Activated T-helper 1 cell treated with anti-CD3 and anti-CD28 coated beads, Interleukin-12 subunit alpha, Interleukin-12 subunit beta, Interleukin-2, Interleukin-4 antibody, amounts not matched to agents 30 ng/mL and 10 ng/mL and 1 ng/mL, durations not matched to agents 14 hours and 24 hours and 36 hours (primary cell): Measurements from ENCODE around the gene ULBP3. TPM values are rescaled to one million over a fixed set of nuclear protein-coding genes. Genes with fewer than 3 reads are reported as not detected.
"Not testable (repeated sequence)": the region's sequence is repeated elsewhere in the genome, so short reads cannot be mapped to it uniquely, and the experiment has no call there.

Experiments used
- DNase-seq: peaks from one replicate; pipeline ENCODE4 v3.0.0; 2021; ENCODE audit warnings: low spot score
- H3K27ac Mint-ChIP-seq: one replicate; pipeline ENCODE4 v1.8.0; 2021; ENCODE audit warnings: mild to moderate bottlenecking, mixed read lengths
- H3K27me3 Mint-ChIP-seq: one replicate; pipeline ENCODE4 v1.8.0; 2022; ENCODE audit warnings: mild to moderate bottlenecking, moderate library complexity, mixed read lengths; ENCODE audit not compliant: insufficient read depth
- H3K36me3 Mint-ChIP-seq: one replicate; pipeline ENCODE4 v1.8.0; 2021; ENCODE audit warnings: low read depth, mixed read lengths
- H3K4me1 Mint-ChIP-seq: one replicate; pipeline ENCODE4 v1.8.0; 2021; ENCODE audit warnings: low read depth, mixed read lengths
- H3K4me3 Mint-ChIP-seq: one replicate; pipeline ENCODE4 v1.8.0; 2021; ENCODE audit warnings: mild to moderate bottlenecking, moderate library complexity, mixed read lengths
- H3K9me3 Mint-ChIP-seq: one replicate; pipeline ENCODE4 v1.8.0; 2021; ENCODE audit warnings: mixed read lengths
- intact Hi-C: fragments of 100-400 bp; cut with micrococcal nuclease; formaldehyde crosslinking; loops from one replicate; pipeline ENCODE4 v1.15.1; 2024
- total RNA-seq: library from RNA; stranded (reverse); gene quantifications from 2 replicates; pipeline ENCODE4 v1.2.3, GENCODE V29; 2022

Gene ULBP3
- total RNA-seq, 1 donor from 2014 or later = not detected

DNA sequence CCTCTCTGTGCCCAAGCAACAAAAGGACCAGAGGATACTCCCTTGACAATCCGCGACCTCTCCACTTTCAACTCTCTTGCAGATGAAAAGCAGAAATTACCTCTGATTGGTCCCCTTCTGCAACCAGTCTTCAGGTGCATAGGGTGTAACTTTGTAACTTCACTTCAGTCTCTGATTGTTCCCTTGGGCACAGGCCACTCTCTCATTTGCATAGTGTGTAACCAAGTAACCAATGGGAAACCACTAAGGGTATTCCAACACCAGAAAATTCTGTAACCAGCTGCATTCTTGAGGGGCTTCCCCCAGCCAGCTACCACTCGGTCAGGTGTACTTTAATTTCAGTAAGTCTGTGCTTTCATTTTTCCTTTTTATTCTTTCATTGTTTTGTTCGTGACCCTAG is 39.2 kb downstream of the ULBP3 start:
- peaks cover 18% of the 10 kb centered on the region for H3K4me1 Mint-ChIP-seq
- H3K27ac Mint-ChIP-seq = no peak overlapping the region
- no peak overlapping the region for H3K4me3 Mint-ChIP-seq
- H3K36me3 Mint-ChIP-seq = no peaks in the 10 kb centered on the region
- peaks cover 67% of the 10 kb centered on the region for H3K27me3 Mint-ChIP-seq
- H3K9me3 Mint-ChIP-seq = no peaks in the 10 kb centered on the region
- intact Hi-C loops = no loop called here
- DNase-seq = no peak

DNA sequence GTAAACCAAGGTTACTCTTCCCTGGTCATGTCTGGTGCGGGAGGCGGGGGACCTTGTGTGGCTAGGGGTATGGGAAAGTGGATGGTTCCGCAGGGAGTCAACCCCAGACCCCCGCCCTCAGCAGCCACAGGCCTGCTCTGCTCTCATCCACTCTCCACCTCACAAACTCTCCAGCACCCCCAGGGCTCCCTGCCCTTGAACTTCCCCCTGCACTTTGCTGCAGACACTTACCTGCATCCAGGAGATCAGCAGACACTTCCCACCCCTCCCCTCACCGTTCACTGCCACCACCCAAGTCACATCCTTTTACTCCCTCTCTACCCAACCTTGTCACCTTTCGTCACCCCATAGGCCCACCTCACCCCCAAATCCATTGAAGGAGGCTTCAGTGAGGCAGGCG is 39.6 kb downstream of the ULBP3 start:
- intact Hi-C loops = no loop called here
- Mint-ChIP-seq H3K4me3 (no peak overlapping the region), H3K9me3 (no peaks in the 10 kb centered on the region), H3K27ac (no peak overlapping the region), H3K4me1 (peaks cover 18% of the 10 kb centered on the region), H3K27me3 (peaks cover 67% of the 10 kb centered on the region), H3K36me3 (no peaks in the 10 kb centered on the region)
- DNase-seq = no peak

DNA sequence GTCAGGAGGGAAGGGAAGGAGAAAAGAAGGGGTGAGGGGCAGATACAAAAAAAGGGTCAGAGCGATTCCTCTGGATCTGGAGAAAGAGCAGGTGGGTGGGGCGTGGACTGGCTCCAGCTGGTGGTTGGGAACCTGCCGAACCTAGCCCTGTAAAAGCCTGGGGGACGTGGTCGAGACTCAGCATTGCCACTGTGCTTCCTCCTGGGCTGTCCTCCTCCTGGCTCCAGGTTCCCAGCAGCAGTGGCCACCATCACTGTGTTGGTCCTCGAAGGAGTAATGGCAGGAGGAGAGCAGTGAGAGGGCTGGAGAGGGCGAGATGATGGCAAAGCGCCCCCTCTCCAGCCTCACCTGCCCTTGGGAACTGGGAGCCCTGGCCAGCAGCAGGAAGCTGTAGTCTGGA is 40.1 kb downstream of the ULBP3 start:
- intact Hi-C loops = no loop called here
- Mint-ChIP-seq H3K4me1 (peaks cover 18% of the 10 kb centered on the region), H3K27ac (no peak overlapping the region), H3K9me3 (no peaks in the 10 kb centered on the region), H3K36me3 (no peaks in the 10 kb centered on the region), H3K27me3 (peaks cover 67% of the 10 kb centered on the region), H3K4me3 (no peak overlapping the region)
- DNase-seq = no peak

DNA sequence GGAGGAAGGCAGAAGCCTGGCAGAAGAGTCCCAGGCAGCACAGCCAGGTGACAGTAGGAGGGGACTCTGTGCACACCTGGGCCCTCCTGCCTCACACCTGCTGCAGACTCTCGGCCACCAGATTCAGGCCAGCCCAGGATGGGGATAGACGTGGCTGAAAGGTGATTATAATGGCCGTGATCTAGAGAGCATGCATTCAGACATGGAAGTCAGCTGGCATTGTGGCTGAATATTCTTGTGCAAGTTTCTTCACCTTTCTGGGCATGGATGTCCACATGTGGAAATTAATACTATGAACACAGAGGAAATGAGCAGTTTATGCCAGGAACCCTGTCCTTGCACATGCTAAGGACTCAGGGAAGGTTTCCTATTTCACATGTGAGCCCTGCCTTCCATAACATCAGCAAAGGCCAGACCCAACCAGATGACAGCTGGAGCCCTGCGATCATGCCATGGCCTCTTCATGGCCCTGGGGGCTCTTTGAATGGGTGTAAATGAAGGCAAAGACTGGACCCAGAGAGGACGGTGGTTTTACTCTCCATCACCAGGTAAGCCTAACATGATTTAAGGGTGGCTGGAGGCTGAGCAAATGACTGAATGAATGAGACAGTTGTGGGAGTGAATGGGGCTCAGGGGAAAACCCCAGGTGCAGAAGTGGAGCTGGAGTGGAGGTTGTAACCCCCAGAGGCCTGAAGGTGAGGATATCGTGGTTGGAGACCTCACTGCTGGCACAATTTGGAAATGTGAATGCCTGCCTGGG is 40.9 kb downstream of the ULBP3 start:
- H3K27me3 Mint-ChIP-seq = peaks cover 63% of the 10 kb centered on the region
- H3K4me1 Mint-ChIP-seq = peaks cover 18% of the 10 kb centered on the region

DNA sequence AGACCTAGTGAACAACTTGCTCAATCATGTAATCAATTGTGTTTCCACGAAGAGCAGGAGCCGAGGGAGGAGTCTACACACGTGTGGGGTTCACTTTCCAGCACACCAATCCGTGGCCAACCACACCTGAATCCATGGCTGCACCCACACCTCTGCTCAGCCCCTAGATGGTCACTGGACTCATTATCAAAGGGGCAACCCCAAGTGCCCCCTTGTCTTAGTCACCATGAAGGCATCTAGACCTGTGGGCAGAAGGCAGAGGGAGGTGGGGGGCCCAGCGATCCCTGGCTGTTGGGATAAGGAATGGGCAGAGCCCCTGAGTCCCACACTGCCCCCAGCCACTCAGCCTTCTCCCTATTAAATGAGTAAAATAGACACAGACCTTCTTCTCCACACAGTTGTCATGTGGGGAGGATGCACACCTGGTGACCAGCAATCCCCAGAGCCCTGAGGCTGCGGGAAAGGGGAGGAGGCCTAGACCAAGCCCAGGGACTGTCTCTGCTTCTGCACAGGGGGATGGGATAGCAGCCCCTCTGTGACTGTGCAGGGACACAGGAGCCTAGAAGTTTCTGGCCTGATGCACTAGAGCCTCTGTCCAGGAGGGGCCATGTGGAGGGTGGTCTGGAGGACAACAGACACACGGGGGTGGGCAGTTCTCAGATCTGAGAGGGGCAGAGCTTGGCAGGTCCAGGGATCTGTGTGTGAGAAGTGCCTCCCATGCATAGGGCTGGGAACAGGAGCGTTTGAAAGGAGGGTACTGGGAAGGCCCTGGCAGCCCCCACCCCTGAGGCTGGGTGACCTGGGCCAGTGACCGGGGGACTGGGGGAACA is 41.7 kb downstream of the ULBP3 start:
- H3K9me3 Mint-ChIP-seq = no peaks in the 10 kb centered on the region
- no peak overlapping the region for H3K27ac Mint-ChIP-seq
- DNase-seq = no peak
- intact Hi-C loops = no loop called here
- H3K27me3 Mint-ChIP-seq = peaks cover 57% of the 10 kb centered on the region
- peaks cover 18% of the 10 kb centered on the region for H3K4me1 Mint-ChIP-seq
- no peak overlapping the region for H3K4me3 Mint-ChIP-seq
- no peaks in the 10 kb centered on the region for H3K36me3 Mint-ChIP-seq

More for the DNA sequence above, 40.9 kb downstream of the ULBP3 start:
- Mint-ChIP-seq H3K27ac (no peak overlapping the region), H3K9me3 (no peaks in the 10 kb centered on the region), H3K36me3 (no peaks in the 10 kb centered on the region), H3K4me3 (no peak overlapping the region)
- DNase-seq = no peak
- intact Hi-C loops = no loop called here

DNA sequence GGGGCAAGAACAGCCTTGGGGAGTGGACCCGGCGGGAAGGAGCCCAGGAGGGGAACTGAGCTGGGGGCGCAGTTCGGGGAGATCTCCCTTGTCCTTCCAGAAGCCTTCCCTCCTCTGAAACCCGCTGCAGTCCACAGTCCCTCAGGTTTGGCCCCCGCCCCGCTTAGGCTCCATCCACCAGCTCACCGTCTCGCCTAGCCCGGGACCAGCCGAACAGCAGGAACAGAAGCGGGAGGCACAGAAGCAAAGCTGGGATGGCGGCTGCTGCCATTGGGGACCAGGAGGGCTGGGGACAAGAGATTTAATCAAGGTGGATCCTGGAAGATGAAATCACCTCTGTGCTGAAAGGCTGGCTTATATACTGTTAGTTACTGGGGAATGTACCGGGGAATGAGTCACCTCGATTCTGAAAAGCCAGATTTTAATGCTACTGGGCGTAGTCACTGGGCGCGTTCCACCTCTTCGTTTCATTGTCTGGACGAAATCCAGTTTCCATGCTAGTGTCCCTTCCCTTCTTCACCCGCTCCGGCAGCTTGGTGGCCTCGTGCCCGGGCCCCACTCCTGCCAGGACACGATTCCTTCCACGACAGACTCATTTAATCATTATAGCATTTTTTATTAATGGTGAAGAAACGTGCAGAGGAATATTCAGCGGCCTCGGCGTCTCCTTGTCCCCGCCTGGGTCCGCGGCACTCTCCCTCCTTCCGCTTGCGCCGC is 43.6 kb downstream of the ULBP3 start, which contains the start of gene RAET1L:
Gene RAET1L (minus strand): TSS at position 332 of the 717 bp plus-strand sequence. CDS start 61 bp downstream, at position 271.
- Mint-ChIP-seq H3K27me3 (peaks cover 63% of the 10 kb centered on the region), H3K9me3 (no peaks in the 10 kb centered on the region), H3K27ac (no peak within 1 kb of the TSS), H3K36me3 (no peaks in the 10 kb centered on the region), H3K4me1 (peaks cover 18% of the 10 kb centered on the region), H3K4me3 (no peak within 1 kb of the TSS)
- intact Hi-C loops = no loop called here
- DNase-seq = no peak

DNA sequence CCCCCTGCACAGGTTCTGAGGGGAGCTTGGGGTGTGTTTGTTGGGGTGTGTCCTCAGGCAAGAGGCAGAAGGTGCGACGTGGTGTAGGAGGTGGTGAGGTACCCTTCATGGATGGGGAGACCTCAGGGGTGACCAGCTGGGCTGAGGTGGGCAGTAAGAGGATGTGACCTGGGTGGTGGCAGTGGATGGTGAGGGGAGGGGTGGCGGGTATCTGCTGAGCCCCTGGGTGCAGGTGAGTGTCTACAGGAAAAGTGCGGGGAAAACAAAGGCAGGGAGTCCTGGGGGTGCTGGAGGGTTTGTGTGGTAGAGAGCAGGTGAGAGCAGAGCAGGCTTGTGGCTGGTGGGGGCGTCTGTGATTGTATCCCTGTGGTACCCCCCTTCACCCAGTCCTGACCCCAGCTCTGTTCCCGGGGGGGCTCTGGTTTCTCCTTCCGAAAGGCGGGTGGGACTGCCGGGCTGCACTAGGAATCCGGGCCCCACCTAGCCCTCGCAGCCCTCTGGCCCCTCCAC is 44.2 kb downstream of the ULBP3 start:
- Mint-ChIP-seq H3K4me1 (peaks cover 18% of the 10 kb centered on the region), H3K36me3 (no peaks in the 10 kb centered on the region), H3K4me3 (no peak overlapping the region), H3K27ac (no peak overlapping the region), H3K9me3 (no peaks in the 10 kb centered on the region), H3K27me3 (peaks cover 64% of the 10 kb centered on the region)
- DNase-seq = no peak
- intact Hi-C loops = no loop called here

DNA sequence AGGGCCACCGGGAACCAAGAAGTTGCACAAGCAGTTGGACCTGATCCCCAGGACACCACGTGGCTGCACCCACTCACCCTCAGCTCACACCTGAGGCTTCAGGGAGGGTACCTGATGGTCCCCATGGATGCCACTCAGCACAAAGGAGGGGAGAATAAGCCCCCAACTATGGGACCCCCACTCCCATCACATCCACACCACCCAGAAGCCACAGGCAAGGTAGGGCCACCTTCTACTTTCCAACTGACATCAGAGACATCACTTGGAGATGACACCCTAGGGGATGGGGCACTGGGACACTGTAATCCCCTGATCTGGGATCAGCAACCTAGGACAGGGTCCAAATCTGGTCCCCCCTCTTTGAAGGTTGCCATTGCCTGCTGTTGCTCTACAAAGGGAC is 44.9 kb downstream of the ULBP3 start:
- H3K9me3 Mint-ChIP-seq, H3K27ac Mint-ChIP-seq, H3K4me3 Mint-ChIP-seq, DNase-seq, intact Hi-C loops, H3K36me3 Mint-ChIP-seq: not testable (repeated sequence)
- Mint-ChIP-seq H3K4me1 (peaks cover 18% of the 10 kb centered on the region), H3K27me3 (peaks cover 64% of the 10 kb centered on the region)

DNA sequence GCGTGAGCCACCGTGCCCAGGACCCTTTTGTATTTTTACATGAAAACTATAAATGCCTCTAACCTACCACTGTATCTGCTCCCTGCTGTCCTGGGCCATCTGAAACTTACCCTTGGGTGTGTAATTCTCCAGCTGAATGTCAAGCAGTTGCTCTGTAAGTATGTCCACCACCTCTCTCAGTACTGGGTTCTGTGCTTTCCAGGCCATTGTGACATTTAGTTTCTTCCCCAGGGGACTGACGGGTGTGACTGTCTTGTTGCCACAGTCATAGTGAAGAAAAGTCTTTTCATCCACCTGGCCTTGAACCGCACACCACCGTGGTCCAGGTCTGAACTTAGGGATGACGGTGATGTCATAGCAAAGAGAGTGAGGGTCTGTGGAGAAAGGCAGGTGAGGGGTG is 47.1 kb downstream of the ULBP3 start:
- Mint-ChIP-seq H3K27me3 (peaks cover 67% of the 10 kb centered on the region), H3K4me1 (peaks cover 11% of the 10 kb centered on the region)
- DNase-seq, intact Hi-C loops, H3K27ac Mint-ChIP-seq, H3K36me3 Mint-ChIP-seq, H3K4me3 Mint-ChIP-seq, H3K9me3 Mint-ChIP-seq: not testable (repeated sequence)

DNA sequence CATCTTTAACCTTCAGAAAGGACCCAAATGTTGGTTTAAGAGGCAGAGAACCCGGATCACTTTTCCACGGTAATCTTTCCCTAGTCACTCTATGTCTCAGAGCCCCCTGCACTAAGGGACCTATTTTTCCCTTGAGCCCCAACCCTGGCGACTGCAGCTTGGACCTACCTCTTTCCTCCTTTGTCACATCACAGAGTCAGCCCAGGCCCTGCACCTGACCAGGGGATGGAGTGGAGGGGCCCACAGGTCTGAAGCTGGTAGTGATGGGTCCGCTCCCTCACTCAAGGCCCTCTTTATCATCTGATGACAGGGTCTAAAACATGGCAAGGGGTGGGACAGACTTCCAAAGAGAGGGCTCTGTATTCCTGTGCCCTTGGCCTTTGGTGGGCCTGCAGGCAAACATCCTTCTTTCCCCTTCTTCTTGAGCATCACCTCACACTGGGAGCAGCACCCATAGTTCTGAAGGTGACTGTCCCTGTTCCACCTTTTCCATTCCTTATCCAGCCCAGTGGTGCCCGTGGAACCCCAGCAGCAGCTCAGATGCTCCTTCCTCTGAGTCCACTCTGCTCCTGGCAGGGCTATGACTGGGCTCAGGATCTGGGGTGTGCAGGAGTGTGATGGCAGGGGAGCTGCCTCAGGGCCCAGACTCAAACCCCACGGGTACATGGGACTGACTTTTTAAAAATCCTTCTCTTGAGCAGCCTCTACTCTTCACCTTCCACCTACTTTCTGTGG is 49.9 kb downstream of the ULBP3 start:
- H3K4me3 Mint-ChIP-seq = no peak overlapping the region
- DNase-seq = no peak
- H3K27me3 Mint-ChIP-seq = peaks cover 61% of the 10 kb centered on the region
- H3K27ac Mint-ChIP-seq = no peak overlapping the region
- intact Hi-C loops = no loop called here
- H3K9me3 Mint-ChIP-seq = no peaks in the 10 kb centered on the region
- H3K36me3 Mint-ChIP-seq = no peaks in the 10 kb centered on the region
- H3K4me1 Mint-ChIP-seq = peaks cover 17% of the 10 kb centered on the region

DNA sequence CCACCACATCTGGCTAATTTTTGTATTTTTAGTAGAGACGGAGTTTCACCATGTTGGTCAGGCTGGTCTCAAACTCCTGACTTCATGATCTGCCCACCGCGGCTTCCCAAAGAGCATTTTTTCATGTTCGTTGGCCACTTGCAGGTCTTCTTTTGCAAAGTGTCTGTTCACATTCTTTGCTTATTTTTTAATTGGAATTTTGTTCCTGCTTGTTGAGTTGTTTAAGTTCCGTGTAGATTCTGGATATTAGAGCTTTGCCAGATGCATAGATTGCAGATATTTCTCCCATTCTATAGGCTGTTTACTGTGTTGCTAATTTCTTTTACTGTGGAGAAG is 51.8 kb downstream of the ULBP3 start:
- Mint-ChIP-seq H3K4me1 (peaks cover 21% of the 10 kb centered on the region), H3K27me3 (peaks cover 69% of the 10 kb centered on the region)
- H3K36me3 Mint-ChIP-seq, DNase-seq, H3K4me3 Mint-ChIP-seq, H3K9me3 Mint-ChIP-seq, H3K27ac Mint-ChIP-seq: not testable (repeated sequence)
- intact Hi-C loops = loop anchor here (1.0 to 2.0 kb wide), 4 partner anchors 28 to 798 kb away; no protein-coding TSS in a partner anchor
